ENCODE data around the gene NKD1.

The NKD1 gene

DNA sequence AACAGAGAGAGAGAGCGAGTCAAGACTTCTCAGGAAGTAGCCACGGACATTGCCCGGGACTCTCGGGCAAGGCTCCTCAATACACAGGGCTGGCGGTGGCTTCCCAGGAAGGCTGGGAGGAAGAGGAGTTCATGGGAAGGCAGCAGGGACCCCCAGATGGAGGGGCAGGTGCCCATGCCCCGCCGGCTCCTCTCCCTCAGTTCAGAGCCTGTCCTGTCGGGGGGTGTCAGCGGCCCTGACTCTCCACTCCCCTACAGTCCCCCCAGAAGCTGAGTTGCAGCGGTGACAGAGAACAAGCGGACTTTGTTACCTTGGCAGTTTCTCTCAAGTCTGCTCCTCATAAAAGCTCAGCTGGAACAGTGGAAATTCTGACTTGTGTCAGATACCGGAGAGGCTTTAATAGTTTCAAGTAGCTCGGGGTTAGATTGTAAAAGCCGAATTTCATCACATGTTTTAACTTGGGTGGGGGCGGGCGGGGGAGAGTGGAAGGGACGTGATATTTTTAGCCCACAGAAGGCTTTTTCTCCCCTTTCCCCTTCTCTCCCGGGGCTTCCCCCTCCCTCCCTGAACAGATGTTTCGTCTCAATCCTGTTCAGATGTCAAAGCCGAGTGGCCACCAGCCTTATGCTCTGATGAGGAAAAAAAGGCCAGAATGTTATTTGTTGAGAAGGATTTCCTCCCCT lies 65.2 kb downstream of the NKD1 start:
- DNase-seq (ENCODE audit: low read depth, low spot score), result no peak

DNA sequence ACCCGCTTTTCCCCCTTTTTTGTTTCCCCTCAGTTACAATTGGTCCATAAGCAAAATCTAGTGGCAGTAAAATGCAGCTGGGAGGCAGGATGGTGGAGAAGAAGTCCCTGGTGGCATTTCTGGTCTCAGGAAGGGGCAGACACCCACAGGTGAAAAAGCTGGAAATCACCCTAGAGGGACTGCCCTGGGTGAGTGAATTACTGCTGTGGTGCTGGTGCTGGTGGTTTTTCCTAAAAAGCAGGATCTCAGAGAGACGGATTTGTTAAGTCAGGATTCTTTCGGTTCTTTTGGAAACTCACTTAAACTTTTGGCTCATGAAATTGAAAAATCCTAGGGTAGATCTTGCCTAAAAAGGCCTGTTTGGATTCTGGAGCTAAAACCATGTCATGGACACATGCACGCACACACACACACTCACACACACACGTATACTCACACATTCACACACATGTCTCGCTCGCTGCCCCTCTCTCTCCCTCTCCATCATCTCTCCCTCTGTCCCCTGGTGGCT lies 65.8 kb downstream of the NKD1 start:
- no peak for DNase-seq (ENCODE audit: low read depth, low spot score)

DNA sequence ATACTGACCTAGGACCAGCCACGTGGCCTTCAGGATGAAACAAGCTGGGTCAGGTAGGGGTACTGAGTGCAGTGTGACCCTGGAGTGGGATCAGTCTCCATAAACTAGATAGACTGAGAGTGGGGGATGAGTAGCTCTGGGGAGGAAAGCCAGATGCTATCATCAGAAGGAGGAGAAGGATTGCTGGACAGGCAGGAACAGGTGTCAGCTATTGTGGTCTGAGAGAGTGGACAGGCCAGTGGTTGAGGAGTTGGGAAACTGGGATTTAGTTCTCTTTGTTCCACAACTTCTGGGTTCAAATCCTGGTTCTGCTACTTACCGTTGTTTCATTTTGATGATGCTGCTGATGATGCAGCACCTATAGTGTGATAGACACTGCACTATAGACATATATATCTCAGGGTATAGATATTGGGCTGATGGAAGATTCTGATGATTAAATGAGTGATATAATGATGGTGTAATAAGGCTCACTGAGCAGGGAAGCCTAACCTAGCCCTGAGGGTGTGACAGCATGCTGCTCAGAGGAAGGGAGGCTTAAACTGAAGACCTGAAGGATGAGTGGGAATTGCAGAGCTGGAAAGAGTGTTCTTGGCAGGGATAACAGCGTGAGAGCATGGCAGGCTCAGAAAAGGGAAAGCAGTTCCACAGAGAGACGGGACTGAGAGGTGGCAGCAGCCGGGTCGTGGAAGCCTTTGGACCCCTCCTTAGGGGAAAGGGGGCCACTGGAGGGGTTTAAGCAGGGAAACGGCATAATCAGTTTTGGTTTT lies 66.9 kb downstream of the NKD1 start:
- DNase-seq (ENCODE audit: low read depth, low spot score), result no peak

DNA sequence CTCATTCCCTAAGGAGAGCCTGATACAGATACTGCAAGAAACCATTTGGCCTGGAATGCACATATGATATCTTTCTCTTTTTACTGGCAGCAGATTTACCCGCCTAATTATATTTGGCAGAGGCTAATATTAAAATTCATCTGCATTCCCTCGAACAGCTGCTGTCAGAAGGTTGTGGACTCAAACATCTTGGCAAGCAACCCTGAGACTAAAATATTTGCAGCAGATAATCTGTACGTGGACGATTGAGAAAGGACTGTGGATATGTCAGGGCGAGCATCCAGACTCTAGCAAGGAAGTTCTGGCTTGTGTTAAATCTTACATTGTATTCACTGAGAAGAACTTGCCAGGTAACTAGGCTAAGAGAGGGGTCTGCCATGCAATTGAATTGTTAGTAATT lies 67.7 kb downstream of the NKD1 start:
- no peak for DNase-seq (ENCODE audit: low read depth, low spot score)

DNA sequence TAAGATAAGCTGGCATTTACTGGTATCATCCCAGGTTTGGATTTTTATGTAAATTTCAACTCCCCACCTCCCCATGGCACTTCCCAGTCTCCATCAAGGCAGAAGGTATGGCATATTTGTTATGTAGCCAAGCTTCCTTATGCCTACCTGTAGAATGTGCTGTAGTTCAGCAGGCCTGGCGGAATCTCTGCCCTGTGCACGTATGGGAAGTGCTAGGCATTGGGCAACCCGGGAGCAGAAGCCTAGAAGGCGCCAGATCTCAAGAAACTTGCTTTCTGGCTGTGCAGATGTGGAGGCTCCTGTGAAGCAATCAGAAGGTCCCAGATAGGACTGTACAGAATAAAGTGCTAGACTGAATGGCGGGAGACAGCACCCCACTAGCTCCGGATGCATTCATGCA lies 68.2 kb downstream of the NKD1 start:
- no peak for DNase-seq (ENCODE audit: low read depth, low spot score)

DNA sequence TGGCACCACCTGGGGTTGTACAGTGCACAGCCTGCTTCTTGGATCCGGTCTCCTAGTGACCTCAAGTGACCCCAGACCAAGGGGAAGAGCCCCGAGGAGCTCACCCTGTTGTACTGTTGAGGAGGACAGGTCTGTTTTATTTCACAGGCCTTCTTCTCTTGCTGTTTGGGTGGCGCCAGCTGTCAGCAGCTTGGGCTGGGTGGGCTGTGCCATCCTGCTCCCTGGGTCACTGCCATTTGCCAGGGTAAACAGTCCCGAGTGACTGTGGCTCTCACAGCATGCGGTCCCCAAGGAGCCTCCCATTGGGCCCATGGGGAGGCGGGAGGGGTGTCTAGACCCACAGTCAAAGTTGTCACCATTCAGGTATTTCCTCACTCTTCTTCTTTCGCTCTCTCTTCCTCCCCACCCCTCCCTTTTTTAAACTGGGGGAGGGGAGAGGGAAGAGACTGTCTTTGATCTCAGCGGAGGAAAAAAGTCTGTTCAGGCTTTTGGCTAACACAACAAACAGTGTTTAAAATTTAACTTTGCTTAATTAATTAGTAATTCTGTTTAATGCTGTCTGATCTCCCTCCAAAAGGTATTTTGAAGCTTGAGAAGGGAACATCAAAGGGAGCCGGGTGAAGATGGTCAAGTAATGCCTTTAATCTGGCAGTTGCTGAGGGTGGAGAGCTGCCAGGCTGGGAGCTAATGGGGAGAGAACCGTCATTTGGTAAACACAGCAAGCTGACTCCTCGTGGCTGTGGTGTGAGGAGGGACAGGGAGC lies 68.9 kb downstream of the NKD1 start:
- DNase-seq (ENCODE audit: low read depth, low spot score), result peak; percentile 51

DNA sequence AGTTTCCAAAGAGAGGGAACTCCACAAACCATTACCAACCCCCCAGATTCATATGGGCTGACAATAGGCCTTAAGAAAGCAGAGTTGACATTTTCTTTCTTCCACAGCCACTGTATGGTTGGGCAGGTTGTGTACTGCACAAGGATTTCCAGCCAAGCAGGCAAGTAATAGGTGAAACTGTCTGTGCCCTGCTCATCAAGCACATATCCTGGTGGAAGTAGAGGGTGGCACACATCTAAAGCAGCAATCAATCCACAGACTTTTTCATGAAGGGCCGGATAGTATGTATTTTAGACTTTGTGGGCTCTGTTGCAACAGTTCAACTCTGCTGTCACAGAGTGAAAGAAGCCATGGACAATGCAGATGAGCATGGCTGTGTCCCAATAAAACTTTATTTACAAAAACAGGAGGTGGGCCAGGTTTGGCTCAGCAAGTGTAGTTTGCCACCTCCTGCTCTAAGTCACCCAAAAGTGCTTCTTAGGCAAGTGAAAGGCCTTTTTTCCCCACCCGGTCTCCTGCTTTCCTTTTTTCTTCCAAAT lies 69.5 kb downstream of the NKD1 start:
- no peak for DNase-seq (ENCODE audit: low read depth, low spot score)

DNA sequence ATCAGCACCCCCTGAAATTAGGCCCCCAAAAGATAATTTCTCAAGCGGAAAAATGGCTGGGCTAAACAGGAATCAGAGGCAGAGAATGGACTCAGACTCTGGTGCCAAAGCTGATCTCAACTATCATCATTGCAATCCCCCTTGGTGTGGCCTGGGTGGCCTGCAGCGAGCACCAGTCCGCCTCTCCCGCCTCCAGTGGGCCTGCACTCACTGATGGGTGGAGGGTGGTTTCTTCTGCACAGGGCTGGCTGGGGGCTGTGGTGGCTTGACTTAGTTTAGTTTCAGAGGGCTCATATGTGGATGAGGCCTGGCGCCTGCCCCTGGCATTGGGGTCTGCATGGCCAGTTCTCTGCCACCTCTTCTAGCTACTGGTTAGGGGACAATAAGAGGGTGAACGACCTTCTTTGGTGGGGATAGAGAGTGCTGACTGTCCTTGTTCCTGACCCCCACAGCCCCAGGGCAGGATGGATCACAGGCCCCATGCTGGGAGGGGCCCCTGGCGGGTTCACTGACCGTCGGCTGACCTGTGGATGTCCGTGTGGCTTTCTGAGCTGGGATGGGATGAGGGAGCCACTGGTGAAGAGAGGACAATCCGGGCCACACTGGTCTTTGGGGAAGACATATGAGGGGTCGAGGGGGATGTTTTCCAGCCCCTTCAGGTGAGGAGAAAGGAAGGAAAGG lies 70.2 kb downstream of the NKD1 start:
- DNase-seq (ENCODE audit: low read depth, low spot score), result no peak

DNA sequence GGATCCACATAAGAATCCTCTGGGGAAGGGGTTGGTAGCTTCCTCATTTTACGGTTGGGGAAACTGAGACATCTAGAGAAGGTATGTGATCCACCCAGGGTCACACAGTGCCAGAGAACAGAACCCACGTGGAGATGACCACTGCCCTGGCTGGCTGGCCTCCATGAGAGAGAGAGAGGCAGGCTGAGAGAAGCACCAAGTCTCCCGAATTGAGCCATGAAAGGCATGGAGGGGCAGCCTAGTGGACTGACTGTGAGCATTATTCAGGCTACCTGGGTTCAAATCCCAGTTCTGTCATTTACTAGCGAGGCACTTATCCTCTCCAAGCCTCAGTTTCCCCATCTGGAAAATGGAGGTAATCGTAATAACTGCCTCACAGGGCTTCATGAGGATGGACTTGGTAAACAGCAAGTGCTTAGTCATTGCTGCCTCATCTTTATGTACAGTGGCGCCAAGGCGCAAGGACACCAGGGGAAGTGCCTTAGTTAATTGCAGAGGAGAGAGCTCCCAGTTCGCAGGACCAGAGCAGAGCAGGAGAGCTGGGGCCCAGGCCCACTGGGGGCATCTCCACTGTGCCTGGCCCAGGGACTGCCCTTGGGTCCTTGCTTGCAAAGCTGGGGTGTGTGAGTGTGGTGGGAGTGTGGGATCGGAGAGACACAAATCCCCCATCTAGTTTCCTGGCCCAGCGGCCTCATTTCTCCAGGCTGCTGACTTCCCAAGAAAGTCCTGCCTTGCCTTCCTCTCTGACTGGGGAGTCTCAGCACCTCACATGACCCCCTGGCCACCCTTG lies 71.7 kb downstream of the NKD1 start:
- DNase-seq (ENCODE audit: low read depth, low spot score), result no peak

DNA sequence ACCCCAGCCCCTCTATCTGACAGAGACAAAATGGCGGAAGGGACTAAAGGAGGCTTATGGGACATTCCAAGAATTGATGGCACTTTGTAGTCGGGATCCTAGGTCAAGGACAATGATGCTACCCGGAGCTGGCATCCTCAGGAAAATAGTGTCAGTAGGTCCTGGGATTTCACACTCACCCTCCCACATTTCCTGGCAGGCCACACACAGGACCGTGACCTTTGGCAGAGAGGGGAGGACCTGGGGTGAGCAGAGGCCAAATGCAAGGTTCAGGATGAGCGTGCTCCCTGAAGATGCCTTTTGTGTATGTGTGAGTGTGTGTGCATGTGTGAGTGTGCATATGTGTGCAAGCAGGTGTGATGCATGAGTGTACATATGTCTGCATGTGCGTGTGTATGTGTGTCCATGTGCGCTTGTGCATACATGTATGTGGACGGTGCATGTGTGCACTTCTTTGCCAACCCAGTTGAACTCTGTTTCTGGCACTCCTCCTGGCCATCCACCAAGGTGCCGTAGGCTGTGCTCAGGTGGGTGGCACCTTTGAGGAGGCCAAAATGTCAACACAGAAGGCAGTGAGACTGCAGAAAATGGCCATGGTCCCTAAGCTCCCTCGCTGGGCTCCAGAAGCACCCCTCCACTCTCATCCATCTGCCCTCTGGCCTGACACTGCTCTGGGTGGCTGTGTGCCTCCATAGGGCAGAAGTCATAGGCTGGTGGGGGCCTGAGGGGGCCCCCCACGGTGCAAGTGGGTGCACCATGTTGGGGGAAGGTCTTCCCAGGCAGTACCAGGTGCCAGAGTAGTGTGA lies 72.7 kb downstream of the NKD1 start:
- no peak for DNase-seq (ENCODE audit: low read depth, low spot score)

DNA sequence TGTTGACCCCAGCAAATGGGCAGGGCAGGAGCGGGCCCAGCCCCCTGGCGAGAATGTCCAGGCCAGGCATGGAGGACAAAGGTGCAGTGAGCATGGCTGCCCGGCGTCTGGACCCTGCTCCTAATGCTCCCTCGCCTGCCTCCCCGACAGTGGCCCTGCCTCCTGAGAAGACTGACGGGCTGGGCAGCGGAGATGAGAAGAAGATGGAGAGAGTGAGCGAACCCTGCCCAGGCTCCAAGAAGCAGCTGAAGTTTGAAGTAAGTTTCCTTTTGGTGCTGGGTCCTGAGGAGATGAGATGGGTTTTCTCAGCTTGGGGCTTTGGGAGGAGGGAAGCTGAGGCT lies 73.2 kb downstream of the NKD1 start:
- DNase-seq (ENCODE audit: low read depth, low spot score), result no peak

DNA sequence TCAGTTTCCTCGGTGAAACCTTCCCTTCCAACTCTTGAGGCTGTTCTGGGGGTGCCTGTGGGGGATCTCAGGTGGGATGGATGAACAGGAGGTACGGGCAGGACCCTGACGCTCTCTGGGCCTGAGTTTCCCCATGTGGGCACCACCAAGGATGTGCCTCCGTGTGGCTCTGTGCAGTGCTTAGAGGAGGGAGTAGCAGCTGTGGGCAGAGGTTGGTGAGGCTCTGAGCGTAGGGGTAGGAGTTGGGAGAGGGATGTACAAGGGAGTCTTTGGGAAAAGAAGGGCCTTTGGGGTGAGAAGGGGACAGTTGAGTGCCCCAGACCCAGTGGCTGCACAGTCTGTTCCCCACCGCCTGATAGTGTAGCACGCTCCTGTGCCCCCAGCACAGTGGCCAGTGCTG lies 73.8 kb downstream of the NKD1 start:
- DNase-seq (ENCODE audit: low read depth, low spot score), result no peak

DNA sequence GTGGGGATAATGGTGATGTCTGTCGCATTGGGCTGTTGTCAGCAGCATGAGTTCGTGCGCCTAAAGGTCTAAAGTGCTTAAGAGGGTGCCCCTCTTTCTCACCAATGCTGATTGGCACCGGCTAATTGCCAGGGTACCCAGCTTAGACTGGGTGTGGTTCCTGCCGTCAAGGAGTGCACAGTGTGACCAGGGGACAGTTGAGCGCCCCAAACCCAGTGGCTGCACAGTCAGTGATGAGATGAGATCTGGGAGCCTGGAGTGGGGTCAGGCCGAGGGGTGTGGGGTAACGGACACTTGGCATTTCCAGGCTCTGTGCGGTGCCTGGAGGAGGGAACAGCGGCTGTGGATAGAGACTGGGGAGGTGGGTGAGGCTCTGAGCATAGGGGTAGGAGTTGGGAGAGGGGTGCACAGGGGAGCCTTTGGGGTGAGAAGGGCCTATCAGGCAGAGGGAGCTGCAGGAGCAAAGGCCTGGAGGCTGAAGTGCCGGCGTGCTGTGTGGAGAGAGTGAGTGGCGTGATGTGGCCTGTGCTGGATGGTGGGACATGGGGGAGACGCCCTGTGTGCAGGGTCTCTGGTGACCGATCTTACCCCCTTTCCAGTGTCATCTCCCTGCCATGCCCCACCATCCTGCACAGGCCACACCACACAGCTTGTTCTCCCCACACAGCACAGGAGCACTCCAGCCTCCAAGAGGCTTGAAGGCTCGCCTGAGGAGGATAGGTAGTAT lies 74.6 kb downstream of the NKD1 start:
- DNase-seq (ENCODE audit: low read depth, low spot score), result no peak

DNA sequence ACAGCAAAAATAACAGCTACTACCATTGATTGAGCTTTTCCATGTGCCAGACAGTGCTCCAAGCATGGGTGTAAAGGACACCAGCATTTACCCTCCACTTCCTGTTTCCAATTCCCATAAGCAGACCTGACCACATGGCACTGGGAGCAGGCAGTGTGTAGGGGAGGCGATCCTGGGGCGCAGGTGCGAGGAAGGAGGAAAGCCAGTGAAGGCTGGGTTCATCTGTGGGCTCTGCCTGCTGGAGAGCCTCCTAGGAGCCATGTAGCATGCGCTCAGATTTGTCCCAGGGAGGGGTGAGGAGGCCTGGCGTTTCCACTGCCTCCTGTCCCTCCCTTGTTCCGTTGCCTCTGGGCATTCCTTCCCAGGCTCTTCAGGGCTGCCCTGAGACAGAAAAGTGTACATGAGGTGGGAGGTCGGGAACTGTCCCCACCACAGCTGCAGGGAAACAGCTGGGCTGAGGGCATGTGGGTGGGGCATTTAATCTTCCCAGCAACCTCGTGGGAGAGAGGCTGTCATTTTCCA lies 76.3 kb downstream of the NKD1 start:
- DNase-seq (ENCODE audit: low read depth, low spot score), result no peak

DNA sequence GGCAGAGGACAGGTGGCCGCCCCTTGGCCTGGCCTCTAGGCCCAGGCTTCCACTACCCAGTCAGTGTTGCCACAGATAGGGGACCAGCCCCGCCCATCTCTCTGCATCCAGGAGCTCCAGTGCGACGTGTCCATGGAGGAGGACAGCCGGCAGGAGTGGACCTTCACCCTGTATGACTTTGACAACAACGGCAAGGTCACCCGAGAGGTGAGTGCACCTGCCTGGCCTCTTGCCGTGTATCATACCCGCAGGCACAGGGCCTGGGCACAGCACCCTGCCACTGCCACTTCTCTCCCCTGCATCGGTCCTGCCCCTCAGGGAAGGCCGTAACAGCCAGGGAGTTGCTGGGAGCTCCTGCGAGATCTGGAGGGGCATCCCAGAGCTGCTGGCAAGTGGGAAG lies 77.2 kb downstream of the NKD1 start:
- no peak for DNase-seq (ENCODE audit: low read depth, low spot score)

DNA sequence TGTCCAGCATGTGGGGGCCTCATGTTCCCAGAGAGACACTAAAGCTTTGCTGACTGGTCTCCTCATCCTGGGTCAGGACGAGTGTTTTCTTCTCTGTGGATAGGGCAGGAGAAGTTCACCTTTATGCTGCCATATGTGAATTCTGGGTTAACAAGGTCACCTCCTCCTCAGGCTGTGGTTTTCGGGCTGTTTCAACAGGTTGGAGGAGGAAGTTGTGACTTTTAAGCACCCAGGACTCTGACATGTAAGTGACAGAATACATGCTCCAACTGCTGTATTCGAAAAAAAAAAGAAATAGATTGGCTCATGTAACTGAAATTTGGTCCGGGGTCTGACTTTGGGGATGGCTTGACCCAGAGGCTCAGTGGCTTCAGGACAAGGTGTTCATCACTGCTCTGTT lies 78.7 kb downstream of the NKD1 start:
- no peak for DNase-seq (ENCODE audit: low read depth, low spot score)

DNA sequence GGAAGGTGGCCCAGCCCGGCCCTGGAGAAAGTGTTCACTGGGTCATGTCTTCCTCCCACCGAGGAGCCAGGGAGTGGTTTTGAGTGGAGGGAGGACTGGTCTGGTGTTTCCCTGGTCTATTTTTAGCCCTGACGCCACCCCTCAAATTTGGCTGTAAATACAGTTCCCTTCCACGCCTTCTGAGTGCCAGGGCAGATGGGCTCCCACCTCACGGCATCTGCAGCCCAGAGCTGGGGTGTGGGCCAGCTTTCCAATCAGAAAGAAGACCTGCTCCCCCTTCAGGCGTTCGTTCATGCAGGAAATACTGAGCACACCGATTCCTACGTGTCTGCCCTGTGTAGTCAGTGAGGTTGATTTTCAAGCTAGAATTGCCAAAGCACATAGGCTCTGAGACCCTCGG lies 79.2 kb downstream of the NKD1 start:
- no peak for DNase-seq (ENCODE audit: low read depth, low spot score)

DNA sequence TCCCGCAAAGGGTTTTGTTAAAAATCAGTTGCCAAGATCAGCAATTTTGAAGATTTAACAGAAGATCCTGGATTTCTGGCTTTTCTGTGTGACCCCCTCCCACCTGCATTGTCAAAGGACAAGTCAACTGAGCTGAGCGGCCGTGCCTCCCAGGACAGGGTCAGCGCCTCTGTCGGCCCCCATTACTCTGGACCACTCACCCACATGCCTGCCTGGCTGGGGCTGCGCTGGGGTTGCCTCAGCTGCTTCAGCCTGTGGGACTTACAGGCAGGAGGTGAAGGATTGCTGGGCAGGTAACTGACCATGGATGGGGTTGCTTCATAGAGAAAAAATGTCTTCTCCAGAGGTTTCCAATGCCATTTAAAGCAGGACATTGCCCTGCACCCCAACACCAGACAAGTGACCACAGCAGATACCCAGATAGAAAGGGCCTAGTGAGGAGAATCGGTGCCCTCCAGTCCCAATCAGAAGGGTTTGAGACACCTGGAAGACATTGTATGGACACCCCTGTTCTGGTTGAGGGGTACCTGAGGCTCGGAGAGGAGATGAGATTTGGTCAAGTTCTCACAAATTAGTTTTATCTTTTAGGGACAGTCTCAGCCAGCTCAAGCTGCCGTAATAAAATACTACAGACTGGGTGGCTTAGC lies 80.1 kb downstream of the NKD1 start:
- no peak for DNase-seq (ENCODE audit: low read depth, low spot score)

DNA sequence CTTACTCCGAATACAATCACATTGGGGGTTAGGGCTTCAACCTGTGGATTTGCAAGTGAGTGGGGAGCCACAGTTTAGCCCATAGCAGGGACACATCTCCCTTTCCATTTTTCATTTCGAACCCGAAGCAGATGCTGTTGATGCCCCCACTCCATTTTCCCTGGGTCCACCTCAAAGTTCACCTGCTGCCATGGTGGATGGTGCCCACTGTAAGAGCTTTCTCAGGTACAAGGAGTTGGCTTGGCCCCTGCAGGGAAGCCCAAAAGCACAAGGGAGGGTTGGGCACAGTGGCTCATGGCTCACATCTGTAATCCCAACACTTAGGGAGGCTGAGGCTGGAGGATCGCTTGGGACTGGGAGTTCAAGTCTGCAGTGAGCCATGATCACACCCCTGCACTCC lies 81.1 kb downstream of the NKD1 start:
- DNase-seq (ENCODE audit: low read depth, low spot score), result no peak
